ENCODE results near the gene USP46. TPM values are rescaled to one million over a fixed set of nuclear protein-coding genes. Genes with fewer than 3 reads are reported as not detected.
A peak's percentile ranks its signal among the peaks of the same experiment; 100 is the strongest.

The USP46 gene, protein sequence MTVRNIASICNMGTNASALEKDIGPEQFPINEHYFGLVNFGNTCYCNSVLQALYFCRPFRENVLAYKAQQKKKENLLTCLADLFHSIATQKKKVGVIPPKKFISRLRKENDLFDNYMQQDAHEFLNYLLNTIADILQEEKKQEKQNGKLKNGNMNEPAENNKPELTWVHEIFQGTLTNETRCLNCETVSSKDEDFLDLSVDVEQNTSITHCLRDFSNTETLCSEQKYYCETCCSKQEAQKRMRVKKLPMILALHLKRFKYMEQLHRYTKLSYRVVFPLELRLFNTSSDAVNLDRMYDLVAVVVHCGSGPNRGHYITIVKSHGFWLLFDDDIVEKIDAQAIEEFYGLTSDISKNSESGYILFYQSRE
- total RNA-seq: 1 to 10 TPM; 3.8 to 4.6 TPM

DNA sequence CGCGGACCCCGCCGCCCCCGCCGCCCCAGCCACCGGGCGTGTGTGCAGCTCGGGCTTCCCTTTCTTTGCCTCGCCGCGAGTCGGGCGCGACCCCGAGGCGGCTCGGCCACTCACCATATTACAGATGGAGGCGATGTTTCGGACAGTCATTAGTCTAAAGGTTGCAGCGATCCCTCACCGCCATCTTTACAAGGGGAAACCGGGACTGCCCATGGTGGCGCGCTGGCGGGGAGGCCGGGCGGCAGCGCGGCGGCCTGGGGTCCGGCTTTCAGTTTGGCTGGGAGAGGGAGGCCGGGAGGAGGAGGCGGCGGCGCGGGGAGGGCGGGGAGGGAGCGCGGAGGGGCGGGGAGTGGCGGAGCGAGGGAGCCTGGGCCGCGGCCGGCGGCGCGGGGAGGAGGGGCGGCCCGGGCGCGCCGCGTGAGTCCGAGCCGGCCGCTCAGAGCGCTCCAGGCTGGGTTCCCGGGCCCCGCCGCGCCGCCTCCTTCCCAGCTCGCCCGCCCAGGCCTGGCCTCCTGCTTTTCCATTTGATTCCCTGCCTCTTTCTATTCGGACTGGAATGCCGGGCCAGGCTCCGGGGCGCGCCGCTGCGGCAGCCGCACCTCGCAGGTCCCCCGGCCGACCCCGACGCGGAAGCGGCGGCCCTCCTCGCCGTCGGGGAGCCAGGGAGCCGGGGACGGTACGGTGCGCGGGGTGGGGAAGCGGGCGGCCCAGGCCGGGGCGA, at the start of gene USP46:
Gene USP46, minus strand, starts transcription at position 301 of the 721 bp plus-strand sequence. Its CDS starts 151 bp downstream, at position 150.
- DNase-seq: peak; percentile 52
- H3K36me3 Mint-ChIP-seq (ENCODE audit: low read depth): peaks cover 6% of the 10 kb centered on the region
- peak within 1 kb of the TSS; percentile 75 for H3K4me3 Mint-ChIP-seq
- H3K27ac Mint-ChIP-seq: peak within 1 kb of the TSS; percentile 73
- H3K9me3 Mint-ChIP-seq (ENCODE audit: insufficient read depth): no peaks in the 10 kb centered on the region
- peaks cover 14% of the 10 kb centered on the region for H3K4me1 Mint-ChIP-seq (ENCODE audit: low read depth)
- peaks cover 19% of the 10 kb centered on the region for H3K27me3 Mint-ChIP-seq (ENCODE audit: low read depth)
- ChIA-PET CTCF (no interaction called here), POLR2A (interaction anchor here (4.8 kb wide), 1 partner anchor 53 kb away, joined by 25 read pairs; no protein-coding TSS in a partner anchor)
- peak; percentile 89 for ATAC-seq

DNA sequence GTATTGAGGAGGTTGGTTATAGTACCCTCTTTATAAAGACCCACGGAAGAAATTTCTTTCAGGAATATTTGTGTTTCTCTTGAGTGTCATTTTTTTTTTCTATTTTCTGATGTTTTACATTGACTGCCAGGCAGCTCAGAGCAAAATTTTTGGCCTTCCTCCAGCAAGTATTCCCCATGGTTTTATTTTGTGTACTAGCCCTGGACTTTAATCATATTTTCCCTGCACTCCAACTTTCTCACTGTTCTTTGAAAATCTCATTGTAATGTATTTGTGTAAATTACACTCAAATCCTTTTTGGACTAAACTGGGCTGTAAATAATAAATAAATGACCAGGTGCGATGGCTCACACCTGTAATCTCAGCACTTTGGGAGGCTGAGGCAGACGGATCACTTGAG, 45.6 kb upstream of the USP46 start:
- ChIA-PET CTCF (no interaction called here), POLR2A (no interaction called here)
- Mint-ChIP-seq H3K9me3 (ENCODE audit: insufficient read depth) (no peaks in the 10 kb centered on the region), H3K4me1 (ENCODE audit: low read depth) (no peaks in the 10 kb centered on the region), H3K27me3 (ENCODE audit: low read depth) (peaks cover 12% of the 10 kb centered on the region), H3K27ac (no peak overlapping the region), H3K36me3 (ENCODE audit: low read depth) (no peaks in the 10 kb centered on the region), H3K4me3 (no peak overlapping the region)
- DNase-seq (no peak), ATAC-seq (no peak)

DNA sequence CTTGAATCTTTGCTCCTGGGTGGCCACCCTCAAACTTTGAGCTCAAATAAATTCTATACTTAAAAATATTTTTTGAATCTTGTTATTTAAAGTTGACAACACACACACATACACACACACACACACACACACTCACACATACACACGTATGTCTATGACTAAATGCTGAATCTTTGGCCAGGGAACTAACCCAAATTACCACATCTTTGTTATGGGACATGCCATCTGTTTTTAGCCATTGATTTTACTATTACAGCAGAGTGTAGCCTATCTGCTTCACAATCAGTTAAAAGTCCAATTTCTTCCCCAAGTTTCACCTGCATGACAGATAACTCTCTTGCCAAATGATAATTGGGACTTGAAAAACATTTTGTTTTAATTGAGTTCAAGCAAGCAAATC, 45.0 kb upstream of the USP46 start:
- ATAC-seq (no peak), DNase-seq (no peak)
- H3K4me1 Mint-ChIP-seq (ENCODE audit: low read depth): no peaks in the 10 kb centered on the region
- H3K27me3 Mint-ChIP-seq (ENCODE audit: low read depth): peaks cover 8% of the 10 kb centered on the region
- H3K27ac Mint-ChIP-seq: no peak overlapping the region
- H3K36me3 Mint-ChIP-seq (ENCODE audit: low read depth): no peaks in the 10 kb centered on the region
- no peaks in the 10 kb centered on the region for H3K9me3 Mint-ChIP-seq (ENCODE audit: insufficient read depth)
- H3K4me3 Mint-ChIP-seq: no peak overlapping the region
- POLR2A ChIA-PET: no interaction called here
- CTCF ChIA-PET: no interaction called here

DNA sequence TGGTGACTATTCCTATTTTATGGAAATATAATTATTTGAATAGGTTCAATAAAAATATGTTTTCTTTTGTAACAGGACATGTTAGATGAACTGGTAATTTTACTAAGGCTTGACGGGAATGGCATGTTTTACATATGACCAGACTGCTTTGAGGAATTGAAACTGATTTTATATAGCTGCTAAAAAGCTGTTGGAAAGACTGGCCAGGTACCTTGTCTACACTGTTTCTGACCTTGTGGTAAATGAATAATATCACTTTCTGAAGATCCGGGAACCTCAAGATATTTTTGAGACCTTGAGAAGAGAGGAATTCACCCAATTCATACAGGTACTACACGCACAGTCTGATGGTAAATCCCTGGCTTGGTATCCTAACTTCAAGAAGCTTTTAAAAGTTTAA, 42.1 kb upstream of the USP46 start:
- DNase-seq (no peak), ATAC-seq (no peak)
- POLR2A ChIA-PET: no interaction called here
- Mint-ChIP-seq H3K36me3 (ENCODE audit: low read depth) (no peaks in the 10 kb centered on the region), H3K27ac (no peak overlapping the region), H3K4me3 (no peak overlapping the region), H3K27me3 (ENCODE audit: low read depth) (peaks cover 20% of the 10 kb centered on the region), H3K4me1 (ENCODE audit: low read depth) (peaks cover 4% of the 10 kb centered on the region), H3K9me3 (ENCODE audit: insufficient read depth) (no peaks in the 10 kb centered on the region)
- CTCF ChIA-PET: no interaction called here

DNA sequence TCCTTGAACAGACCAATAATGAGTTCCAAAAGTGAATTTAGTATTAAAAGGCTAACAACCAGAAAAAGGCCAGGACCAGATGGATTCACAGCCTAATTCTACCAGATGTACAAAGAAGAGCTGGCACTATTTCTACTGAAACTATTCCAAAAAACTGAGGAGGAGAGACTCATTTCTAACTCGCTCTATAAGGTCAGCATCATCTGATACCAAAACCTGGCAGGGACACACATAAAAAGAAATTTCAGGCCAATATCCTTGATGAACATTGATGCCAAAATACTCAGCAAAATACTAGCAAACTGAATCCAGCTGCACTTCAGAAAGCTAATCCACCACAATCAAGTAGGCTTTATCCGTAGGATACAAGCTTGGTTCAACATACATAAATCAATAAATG, 35.8 kb upstream of the USP46 start:
- peaks cover 4% of the 10 kb centered on the region for H3K4me1 Mint-ChIP-seq (ENCODE audit: low read depth)
- H3K27ac Mint-ChIP-seq: no peak overlapping the region
- peaks cover 24% of the 10 kb centered on the region for H3K9me3 Mint-ChIP-seq (ENCODE audit: insufficient read depth)
- H3K36me3 Mint-ChIP-seq (ENCODE audit: low read depth): peaks cover 3% of the 10 kb centered on the region
- POLR2A ChIA-PET: no interaction called here
- ATAC-seq (no peak), DNase-seq (no peak)
- no peak overlapping the region for H3K4me3 Mint-ChIP-seq
- CTCF ChIA-PET: no interaction called here
- peaks cover 26% of the 10 kb centered on the region for H3K27me3 Mint-ChIP-seq (ENCODE audit: low read depth)

DNA sequence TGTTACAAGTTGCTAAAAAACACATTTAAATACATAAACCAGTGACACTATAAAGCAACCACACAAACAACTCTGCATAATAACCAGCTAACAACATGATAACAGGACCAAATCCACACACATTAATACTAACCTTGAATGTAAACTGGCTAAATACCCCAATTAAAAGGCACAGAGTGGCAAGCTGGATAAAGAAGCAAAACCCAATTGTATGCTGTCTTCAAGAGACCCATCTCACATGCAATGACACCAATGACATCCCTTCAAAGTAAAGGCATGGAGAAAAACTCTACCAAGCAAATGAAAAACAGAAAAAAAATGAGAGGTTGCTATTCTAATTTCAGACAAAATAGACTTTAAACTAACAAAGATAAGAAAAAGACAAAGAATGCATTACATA, 34.4 kb upstream of the USP46 start:
- ChIA-PET POLR2A (no interaction called here), CTCF (no interaction called here)
- ATAC-seq: no peak
- Mint-ChIP-seq H3K27me3 (ENCODE audit: low read depth) (peaks cover 25% of the 10 kb centered on the region), H3K4me3 (no peak overlapping the region), H3K36me3 (ENCODE audit: low read depth) (peaks cover 3% of the 10 kb centered on the region), H3K4me1 (ENCODE audit: low read depth) (peaks cover 4% of the 10 kb centered on the region), H3K27ac (no peak overlapping the region), H3K9me3 (ENCODE audit: insufficient read depth) (peaks cover 24% of the 10 kb centered on the region)
- DNase-seq: no peak

DNA sequence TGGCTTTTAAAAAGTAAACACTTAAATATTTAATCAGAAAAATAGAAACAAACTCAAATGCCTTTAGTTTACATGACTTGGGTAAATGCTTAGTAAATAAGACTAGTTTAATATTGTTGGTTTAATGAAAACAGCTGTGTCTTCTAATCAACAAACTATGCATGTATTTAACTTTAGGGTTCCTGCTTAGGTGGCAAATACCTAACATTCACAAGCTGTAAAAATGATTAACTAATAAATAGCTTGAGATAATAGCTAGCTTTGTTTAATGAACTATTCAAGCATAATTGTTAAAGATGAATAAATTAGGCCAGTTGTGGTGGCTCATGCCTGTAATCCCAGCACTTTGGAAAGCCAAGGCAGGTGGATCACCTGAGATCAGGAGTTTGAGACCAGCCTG, 30.0 kb upstream of the USP46 start:
- ATAC-seq (no peak), DNase-seq (no peak)
- H3K9me3 Mint-ChIP-seq (ENCODE audit: insufficient read depth): peaks cover 21% of the 10 kb centered on the region
- ChIA-PET POLR2A (interaction anchor here (1.2 kb wide), 1 partner anchor 24 kb away, joined by 3 read pairs; no protein-coding TSS in a partner anchor), CTCF (no interaction called here)
- H3K27me3 Mint-ChIP-seq (ENCODE audit: low read depth): peaks cover 9% of the 10 kb centered on the region
- no peaks in the 10 kb centered on the region for H3K4me1 Mint-ChIP-seq (ENCODE audit: low read depth)
- peaks cover 3% of the 10 kb centered on the region for H3K36me3 Mint-ChIP-seq (ENCODE audit: low read depth)
- no peak overlapping the region for H3K4me3 Mint-ChIP-seq
- no peak overlapping the region for H3K27ac Mint-ChIP-seq

DNA sequence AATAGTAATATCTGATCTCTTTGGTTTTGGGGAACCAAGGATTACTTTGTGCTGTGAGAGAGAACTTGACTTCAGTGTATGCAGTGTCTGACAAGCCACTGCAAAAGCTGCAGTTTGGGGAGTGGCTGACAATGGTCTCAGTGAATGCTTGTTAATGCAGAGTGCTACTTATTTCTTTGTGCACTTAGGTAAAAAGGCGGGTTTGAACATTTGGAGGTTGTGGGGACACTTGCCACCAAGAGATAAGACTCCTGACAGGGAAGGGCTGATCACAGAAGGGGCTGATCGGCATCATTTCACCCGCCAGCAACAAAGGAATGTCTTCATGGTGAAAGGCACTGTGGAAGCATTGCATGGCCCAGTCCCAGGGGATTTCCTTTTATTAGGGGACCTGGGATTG, 28.6 kb upstream of the USP46 start:
- Mint-ChIP-seq H3K36me3 (ENCODE audit: low read depth) (no peaks in the 10 kb centered on the region), H3K27ac (no peak overlapping the region), H3K4me1 (ENCODE audit: low read depth) (no peaks in the 10 kb centered on the region), H3K9me3 (ENCODE audit: insufficient read depth) (peaks cover 10% of the 10 kb centered on the region), H3K27me3 (ENCODE audit: low read depth) (peaks cover 5% of the 10 kb centered on the region), H3K4me3 (no peak overlapping the region)
- CTCF ChIA-PET: no interaction called here
- DNase-seq (no peak), ATAC-seq (no peak)
- POLR2A ChIA-PET: no interaction called here

DNA sequence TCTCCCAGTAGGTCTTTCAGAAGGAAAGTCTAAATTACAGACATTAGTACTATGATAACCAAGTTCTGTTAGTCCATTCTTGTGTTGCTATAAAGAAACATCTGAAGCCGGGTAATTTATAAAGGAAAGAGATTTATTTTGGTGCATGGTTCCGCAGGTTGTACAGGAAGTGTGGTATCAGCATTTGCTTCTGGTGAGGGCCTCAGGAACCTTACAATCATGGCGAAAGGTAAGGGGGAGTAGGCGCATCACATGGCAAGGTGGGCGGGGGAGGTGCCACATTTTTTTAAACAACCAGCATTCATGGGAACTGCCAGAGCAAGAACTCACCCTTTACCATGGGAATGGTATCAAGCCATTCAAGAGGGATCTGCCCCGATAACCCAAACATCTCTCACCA, 26.2 kb upstream of the USP46 start:
- no peaks in the 10 kb centered on the region for H3K4me1 Mint-ChIP-seq (ENCODE audit: low read depth)
- H3K4me3 Mint-ChIP-seq: no peak overlapping the region
- ATAC-seq (no peak), DNase-seq (no peak)
- CTCF ChIA-PET: no interaction called here
- H3K27me3 Mint-ChIP-seq (ENCODE audit: low read depth): peaks cover 7% of the 10 kb centered on the region
- no peaks in the 10 kb centered on the region for H3K36me3 Mint-ChIP-seq (ENCODE audit: low read depth)
- no peaks in the 10 kb centered on the region for H3K9me3 Mint-ChIP-seq (ENCODE audit: insufficient read depth)
- POLR2A ChIA-PET: interaction anchor here (1.2 kb wide), 1 partner anchor 27 kb away, joined by 3 read pairs; no protein-coding TSS in a partner anchor
- H3K27ac Mint-ChIP-seq: no peak overlapping the region

DNA sequence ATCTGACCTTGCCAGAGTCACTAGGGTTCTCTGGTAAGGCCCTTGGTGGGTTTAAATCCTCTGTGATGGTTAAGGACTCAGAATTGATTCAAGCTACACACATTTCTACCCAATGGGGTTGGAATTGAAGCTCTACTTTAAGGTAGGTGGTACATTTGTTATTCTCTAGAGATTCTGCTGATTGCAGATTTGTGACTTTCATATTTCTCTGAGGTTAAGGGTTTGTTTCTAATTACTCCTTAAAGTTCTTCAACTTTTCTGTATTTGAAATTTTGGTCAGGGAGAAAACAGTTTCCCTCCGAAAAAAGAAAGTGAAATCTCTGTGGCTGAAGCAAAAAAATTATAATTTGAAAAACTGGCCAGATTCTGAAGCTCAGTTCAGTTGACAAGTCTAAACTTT, 25.8 kb upstream of the USP46 start:
- no peak overlapping the region for H3K4me3 Mint-ChIP-seq
- CTCF ChIA-PET: no interaction called here
- no peaks in the 10 kb centered on the region for H3K36me3 Mint-ChIP-seq (ENCODE audit: low read depth)

DNA sequence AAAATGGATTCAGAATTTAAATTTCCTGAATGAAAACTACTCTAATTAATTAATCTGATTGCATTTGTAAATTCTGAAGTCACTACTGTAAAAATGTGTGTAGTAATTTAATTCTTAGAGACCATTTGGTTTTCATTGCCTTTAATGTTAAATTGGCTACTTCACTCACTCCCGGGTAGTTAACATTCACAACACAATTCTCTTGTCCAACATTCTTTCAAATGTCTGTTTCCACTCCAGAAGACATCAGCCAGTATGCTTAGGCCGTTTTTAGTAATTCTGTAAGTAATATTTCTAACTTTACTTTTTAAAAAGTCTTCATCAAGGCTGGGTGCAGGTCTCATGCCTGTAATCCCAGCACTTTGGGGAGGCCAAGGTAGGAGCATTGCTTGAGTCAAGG, 21.3 kb upstream of the USP46 start:
- Mint-ChIP-seq H3K9me3 (ENCODE audit: insufficient read depth) (no peaks in the 10 kb centered on the region), H3K36me3 (ENCODE audit: low read depth) (no peaks in the 10 kb centered on the region), H3K27me3 (ENCODE audit: low read depth) (peaks cover 5% of the 10 kb centered on the region), H3K27ac (no peak overlapping the region), H3K4me1 (ENCODE audit: low read depth) (no peaks in the 10 kb centered on the region), H3K4me3 (no peak overlapping the region)
- ATAC-seq (no peak), DNase-seq (no peak)
- ChIA-PET POLR2A (no interaction called here), CTCF (no interaction called here)

More for the DNA sequence above, 25.8 kb upstream of the USP46 start:
- Mint-ChIP-seq H3K9me3 (ENCODE audit: insufficient read depth) (no peaks in the 10 kb centered on the region), H3K27ac (no peak overlapping the region), H3K27me3 (ENCODE audit: low read depth) (peaks cover 7% of the 10 kb centered on the region), H3K4me1 (ENCODE audit: low read depth) (no peaks in the 10 kb centered on the region)
- DNase-seq: no peak
- no peak for ATAC-seq
- POLR2A ChIA-PET: interaction anchor here (1.2 kb wide), 1 partner anchor 27 kb away, joined by 3 read pairs; no protein-coding TSS in a partner anchor

DNA sequence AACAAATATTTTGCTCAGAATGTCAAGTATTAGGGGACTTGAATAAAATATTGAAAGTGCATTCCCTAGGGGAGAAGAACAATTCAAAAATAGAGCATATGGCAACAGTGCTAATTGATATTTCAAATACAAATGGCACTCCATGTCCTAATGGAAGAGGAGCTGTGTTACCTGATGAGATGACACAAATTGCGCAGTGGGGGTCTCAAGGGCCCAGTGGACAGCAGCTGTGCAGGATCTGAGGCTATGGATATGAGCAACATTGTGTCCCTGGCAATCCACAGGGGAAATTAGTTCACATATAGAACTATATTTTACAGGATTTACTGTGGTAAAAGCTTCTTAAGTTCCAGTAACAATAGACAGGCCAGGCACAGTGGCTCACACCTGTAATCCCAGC, 17.4 kb upstream of the USP46 start:
- H3K4me3 Mint-ChIP-seq: no peak overlapping the region
- no peaks in the 10 kb centered on the region for H3K9me3 Mint-ChIP-seq (ENCODE audit: insufficient read depth)
- H3K27ac Mint-ChIP-seq: no peak overlapping the region
- POLR2A ChIA-PET: no interaction called here
- H3K27me3 Mint-ChIP-seq (ENCODE audit: low read depth): no peaks in the 10 kb centered on the region
- ATAC-seq (no peak), DNase-seq (no peak)
- CTCF ChIA-PET: no interaction called here
- H3K36me3 Mint-ChIP-seq (ENCODE audit: low read depth): no peaks in the 10 kb centered on the region
- no peaks in the 10 kb centered on the region for H3K4me1 Mint-ChIP-seq (ENCODE audit: low read depth)

All from activated CD8-positive, alpha-beta T cell treated with anti-CD3 and anti-CD28 coated beads, Interleukin-2, amount 10 ng/mL, durations not matched to agents 7 days and 5 days (primary cell).